Loucy (cell line): Measurements from ENCODE around the gene CRAMP1.
A peak's percentile ranks its signal among the peaks of the same experiment; 100 is the strongest.

Experiments
- H2AFZ ChIP-seq: fragments of 200-600 bp; sonication (generic); 2 replicates; pipeline ENCODE4 v1.6.0; 2016; ENCODE audit warnings: antibody characterized with exemption, mild to moderate bottlenecking, low read length, moderate library complexity
- H3F3A ChIP-seq: fragments of 200-600 bp; 2 replicates; pipeline ENCODE4 v1.6.0; 2016; ENCODE audit warnings: antibody characterized with exemption, low read depth, mild to moderate bottlenecking
- H3K27me3 ChIP-seq: fragments of 200-600 bp; sonication (generic); 2 replicates; pipeline ENCODE4 v1.6.1; 2014; ENCODE audit warnings: low read length, mild to moderate bottlenecking; ENCODE audit not compliant: insufficient read depth, poor library complexity, severe bottlenecking
- H3K36me3 ChIP-seq: fragments of 200-600 bp; sonication (generic); 2 replicates; pipeline ENCODE4 v1.6.1; 2016; ENCODE audit warnings: low read length; ENCODE audit not compliant: insufficient read depth
- H3K4me1 ChIP-seq: fragments of 200-600 bp; sonication (generic); 2 replicates; pipeline ENCODE4 v1.5.1; 2014; ENCODE audit warnings: low read length, mild to moderate bottlenecking; ENCODE audit not compliant: insufficient read depth, poor library complexity, severe bottlenecking
- H3K4me2 ChIP-seq: fragments of 200-600 bp; sonication (generic); 2 replicates; pipeline ENCODE4 v1.6.0; 2014; ENCODE audit warnings: antibody characterized with exemption, low read length, low read depth, mild to moderate bottlenecking; ENCODE audit not compliant: poor library complexity, severe bottlenecking
- H3K4me3 ChIP-seq: fragments of 200-600 bp; sonication (generic); 2 replicates; pipeline ENCODE4 v1.5.1; 2014; ENCODE audit warnings: low read length, mild to moderate bottlenecking, mixed read lengths; ENCODE audit not compliant: poor library complexity, severe bottlenecking
- H3K79me2 ChIP-seq: fragments of 200-600 bp; sonication (generic); 2 replicates; pipeline ENCODE4 v1.6.1; 2014; ENCODE audit warnings: low read length; ENCODE audit not compliant: insufficient read depth
- H3K9ac ChIP-seq: fragments of 200-600 bp; sonication (generic); 2 replicates; pipeline ENCODE4 v1.6.0; 2014; ENCODE audit warnings: mild to moderate bottlenecking, low read depth, low read length, moderate library complexity; ENCODE audit not compliant: poor library complexity, severe bottlenecking
- H3K9me2 ChIP-seq: fragments of 200-600 bp; sonication (generic); replicated peaks from 2 replicates; pipeline ENCODE4 v1.6.1; 2016; ENCODE audit warnings: low read depth, low read length, mixed read lengths
- H3K9me3 ChIP-seq: fragments of 200-600 bp; sonication (generic); 2 replicates; pipeline ENCODE4 v1.6.1; 2014; ENCODE audit warnings: mild to moderate bottlenecking, antibody characterized with exemption, low read length, low read depth; ENCODE audit not compliant: insufficient read depth
- H4K20me1 ChIP-seq: fragments of 200-600 bp; sonication (generic); 2 replicates; pipeline ENCODE4 v1.6.0; 2014; ENCODE audit warnings: antibody characterized with exemption, low read length, mild to moderate bottlenecking; ENCODE audit not compliant: insufficient read depth, poor library complexity, severe bottlenecking
- EZH2phosphoT487 ChIP-seq: fragments of 200-600 bp; IDR thresholded peaks from 2 replicates; pipeline ENCODE4 v1.6.1; 2018; ENCODE audit warnings: antibody characterized with exemption, mild to moderate bottlenecking, moderate library complexity, borderline replicate concordance
- TF ChIP-seq, protein P1 (sequence below): fragments of 200-600 bp; sonication (generic); conservative IDR thresholded peaks from 2 replicates; pipeline ENCODE4 v1.5.1; 2014; ENCODE audit warnings: mild to moderate bottlenecking, antibody characterized with exemption, low read length

CRAMP1 gene

DNA sequence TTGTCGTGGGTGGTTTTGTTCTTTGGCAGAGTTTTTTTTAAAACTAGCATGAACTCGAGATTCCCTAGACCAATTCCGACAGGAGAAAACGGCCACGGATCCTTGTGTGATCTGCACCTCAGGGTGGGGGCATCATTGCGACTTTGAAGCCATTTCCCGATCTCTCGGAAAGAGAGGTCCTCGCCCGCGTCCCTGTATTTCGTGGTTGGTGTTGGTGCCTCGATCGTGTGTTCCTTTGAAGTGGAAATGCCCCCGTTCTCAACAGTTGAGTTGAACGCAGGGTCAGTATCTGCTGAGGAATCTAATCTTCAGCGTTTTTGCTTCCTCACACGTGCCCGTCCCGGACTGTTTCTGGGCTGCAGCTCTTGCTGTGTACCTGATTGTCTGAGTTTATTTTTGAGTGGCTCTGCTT lies 1.1 kb downstream of the CRAMP1 start:
- Histone ChIP-seq H3K9me3 (no peaks in the 10 kb centered on the region), H3K4me1 (peaks cover 14% of the 10 kb centered on the region), H3K36me3 (no peaks in the 10 kb centered on the region; the same call in 1 of the 2 replicates), H3K27me3 (no peaks in the 10 kb centered on the region), H3K4me2 (peak overlapping the region; percentile 83), H4K20me1 (no peaks in the 10 kb centered on the region), H3K9me2 (no peaks in the 10 kb centered on the region), H2AFZ (no peak overlapping the region; the same call in 1 of the 2 replicates), H3F3A (no peaks in the 10 kb centered on the region), H3K79me2 (peaks cover 58% of the 10 kb centered on the region), H3K4me3 (peak overlapping the region; percentile 81), H3K9ac (peak overlapping the region; percentile 79)
- TF ChIP-seq, protein P1, sequence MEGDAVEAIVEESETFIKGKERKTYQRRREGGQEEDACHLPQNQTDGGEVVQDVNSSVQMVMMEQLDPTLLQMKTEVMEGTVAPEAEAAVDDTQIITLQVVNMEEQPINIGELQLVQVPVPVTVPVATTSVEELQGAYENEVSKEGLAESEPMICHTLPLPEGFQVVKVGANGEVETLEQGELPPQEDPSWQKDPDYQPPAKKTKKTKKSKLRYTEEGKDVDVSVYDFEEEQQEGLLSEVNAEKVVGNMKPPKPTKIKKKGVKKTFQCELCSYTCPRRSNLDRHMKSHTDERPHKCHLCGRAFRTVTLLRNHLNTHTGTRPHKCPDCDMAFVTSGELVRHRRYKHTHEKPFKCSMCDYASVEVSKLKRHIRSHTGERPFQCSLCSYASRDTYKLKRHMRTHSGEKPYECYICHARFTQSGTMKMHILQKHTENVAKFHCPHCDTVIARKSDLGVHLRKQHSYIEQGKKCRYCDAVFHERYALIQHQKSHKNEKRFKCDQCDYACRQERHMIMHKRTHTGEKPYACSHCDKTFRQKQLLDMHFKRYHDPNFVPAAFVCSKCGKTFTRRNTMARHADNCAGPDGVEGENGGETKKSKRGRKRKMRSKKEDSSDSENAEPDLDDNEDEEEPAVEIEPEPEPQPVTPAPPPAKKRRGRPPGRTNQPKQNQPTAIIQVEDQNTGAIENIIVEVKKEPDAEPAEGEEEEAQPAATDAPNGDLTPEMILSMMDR: no peak
- TF ChIP-seq EZH2phosphoT487: no peak

DNA sequence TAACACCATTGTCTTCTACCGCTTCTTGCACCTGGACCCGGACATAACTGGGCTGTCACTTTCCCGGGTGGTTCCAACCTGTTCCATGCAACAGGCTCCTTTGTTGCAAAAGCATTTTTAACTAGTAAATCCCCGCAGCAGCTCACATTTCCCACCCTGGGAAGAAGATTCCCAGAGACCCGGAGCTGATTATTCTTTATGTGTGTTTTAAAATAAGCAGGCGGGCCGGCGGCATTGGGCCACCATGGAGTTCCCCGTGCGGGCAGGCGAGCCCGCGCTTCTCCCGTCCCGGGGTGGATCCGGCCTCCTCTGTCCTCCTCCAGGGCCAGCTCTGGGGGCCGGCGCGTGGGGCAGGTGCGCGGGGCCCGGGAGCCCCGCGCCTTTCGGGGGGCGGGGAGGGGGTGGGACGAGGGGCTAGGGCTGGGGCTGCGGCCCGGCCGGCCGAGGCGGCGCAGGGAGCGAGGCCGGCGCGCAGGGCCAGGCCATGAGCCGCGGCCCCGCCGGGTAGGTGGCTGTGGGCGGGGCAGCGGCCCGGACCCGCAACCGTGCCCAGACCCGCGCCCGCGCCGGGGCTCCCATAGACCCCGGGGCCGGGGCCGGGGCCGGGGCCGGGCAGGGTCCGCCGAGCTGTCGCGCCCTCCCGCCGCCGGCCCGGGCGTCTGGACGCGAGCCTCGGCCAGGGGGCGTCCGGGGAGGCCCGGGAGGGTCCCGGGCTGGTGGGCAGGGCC lies 1.7 kb downstream of the CRAMP1 start:
- Histone ChIP-seq H4K20me1 (no peaks in the 10 kb centered on the region), H2AFZ (peak overlapping the region; percentile 27; the same call in 1 of the 2 replicates), H3K36me3 (no peaks in the 10 kb centered on the region; the same call in 1 of the 2 replicates), H3K4me2 (peak overlapping the region; percentile 83), H3K4me3 (peak overlapping the region; percentile 81), H3K9me2 (no peaks in the 10 kb centered on the region), H3K79me2 (peaks cover 65% of the 10 kb centered on the region), H3K4me1 (peaks cover 14% of the 10 kb centered on the region), H3F3A (no peaks in the 10 kb centered on the region), H3K27me3 (no peaks in the 10 kb centered on the region), H3K9me3 (no peaks in the 10 kb centered on the region), H3K9ac (peak overlapping the region; percentile 79)
- TF ChIP-seq, protein P1: no peak
- TF ChIP-seq EZH2phosphoT487: no peak

- no peaks in the 10 kb centered on the region for H3F3A ChIP-seq
- no peaks in the 10 kb centered on the region for H3K27me3 ChIP-seq
- no peaks in the 10 kb centered on the region for H3K9me2 ChIP-seq
- H3K79me2 ChIP-seq: peaks cover 68% of the 10 kb centered on the region
- no peaks in the 10 kb centered on the region; the same call in 1 of the 2 replicates for H3K36me3 ChIP-seq
- peak overlapping the region; percentile 76 for H3K9ac ChIP-seq
- H2AFZ ChIP-seq: no peak overlapping the region
- H3K4me3 ChIP-seq: peak overlapping the region; percentile 77
- no peaks in the 10 kb centered on the region for H3K9me3 ChIP-seq
- H4K20me1 ChIP-seq: no peaks in the 10 kb centered on the region
- TF ChIP-seq, protein P1: no peak
- no peak for TF ChIP-seq EZH2phosphoT487
- peak overlapping the region; percentile 81 for H3K4me2 ChIP-seq
- peaks cover 12% of the 10 kb centered on the region for H3K4me1 ChIP-seq
These were observed 2.4 kb downstream of the CRAMP1 start for GRCh38 chr16:1614456-1615102.
